ENCODE measurements around the gene CTNNB1. TPM values are rescaled to one million over a fixed set of nuclear protein-coding genes. Genes with fewer than 3 reads are reported as not detected.

Gene CTNNB1
- total and polyA plus RNA-seq, 2 of the 8 experiments (the other 6 are each of a cell fraction or from before 2014, with no cell fraction given) = 356 to 579 TPM

- Histone ChIP-seq H2AFZ (ENCODE audit: low read length) (no peak overlapping the region), H3K4me1 (replicated peaks in 1 of 4; ENCODE audit: control insufficient read depth in 3 of 4, insufficient read depth in 4 of 4, low read length in 3 of 4) (peaks cover 0 to 3% (median 0%) of the 10 kb centered on the region in 4 experiments; a peak in 2 of 7 replicates), H2BK12ac (ENCODE audit: low read depth, low read length) (no peak overlapping the region), H2BK15ac (ENCODE audit: low read length) (no peak overlapping the region), H2BK20ac (ENCODE audit: low read length) (no peak overlapping the region), H3K9me3 (ENCODE audit: insufficient read depth in 2 of 2, low read depth in 1 of 2, low read length in 1 of 2) (no peaks in the 10 kb centered on the region), H4K8ac (ENCODE audit: extremely low read depth, insufficient read depth, low read length) (no peak overlapping the region), H4K20me1 (replicated peaks in 1 of 2; ENCODE audit: control insufficient read depth in 1 of 2, insufficient read depth in 2 of 2, low read length in 2 of 2) (peaks cover 2 to 5% of the 10 kb centered on the region in 2 experiments), H3K79me1 (ENCODE audit: low read depth, low read length) (no peaks in the 10 kb centered on the region), H3K23me2 (ENCODE audit: low read depth, low read length) (no peaks in the 10 kb centered on the region), H4K5ac (ENCODE audit: insufficient read length, low read depth, low read length) (no peak overlapping the region), H3K4ac (replicated peaks; ENCODE audit: insufficient read length, low read depth, low read length) (no peak overlapping the region), H3K56ac (replicated peaks; ENCODE audit: insufficient read length, low read depth, low read length) (no peak overlapping the region), H2AK5ac (ENCODE audit: low read depth, low read length) (no peak overlapping the region), H3K4me3 (ENCODE audit: extremely low read depth in 1 of 4, insufficient read depth in 2 of 4, low read depth in 3 of 4, low read length in 4 of 4) (no peak overlapping the region), H3K14ac (ENCODE audit: insufficient read length) (no peak overlapping the region), H4K91ac (replicated peaks; ENCODE audit: insufficient read length, low read length) (no peak overlapping the region), H3K79me2 (ENCODE audit: control insufficient read depth in 1 of 2, insufficient read depth in 2 of 2, low read length in 2 of 2) (no peaks in the 10 kb centered on the region), H3K27ac (ENCODE audit: low read depth, low read length) (no peak overlapping the region), H2BK5ac (ENCODE audit: low read depth, low read length) (no peak overlapping the region), H2BK120ac (replicated peaks; ENCODE audit: low read depth, low read length) (no peak overlapping the region), H3K27me3 (replicated peaks in 1 of 4; ENCODE audit: control insufficient read depth in 3 of 4, extremely low read depth in 1 of 4, insufficient read depth in 3 of 4, low read length in 3 of 4) (no peaks in the 10 kb centered on the region), H3K36me3 (ENCODE audit: control insufficient read depth in 2 of 4, insufficient read depth in 4 of 4, low read length in 3 of 4) (peaks cover 8 to 41% (median 14%) of the 10 kb centered on the region in 4 experiments), H3K4me2 (ENCODE audit: insufficient read depth in 1 of 2, low read depth in 2 of 2, low read length in 2 of 2) (no peak overlapping the region), H3K9ac (replicated peaks in 1 of 4; ENCODE audit: extremely low read depth in 1 of 4, low read depth in 3 of 4, low read length in 3 of 4) (no peak overlapping the region), H3K18ac (ENCODE audit: extremely low read depth, low read length) (no peak overlapping the region), H3K23ac (ENCODE audit: insufficient read length) (no peak overlapping the region)
- ChIA-PET CTCF (ENCODE audit: partially characterized antibody) (interaction anchor here (1.0 to 1.9 kb wide), 2 partner anchors 659 to 664 kb away, joined by 3 to 7 read pairs; no protein-coding TSS in a partner anchor), POLR2A (ENCODE audit: partially characterized antibody) (interaction anchor here (1.1 to 2.8 kb wide), 6 partner anchors 15 to 165 kb away, joined by 3 to 9 read pairs (median 6); partner anchors contain the start of gene CTNNB1)
- FAIRE-seq (no peak), DNase-seq (ENCODE audit: low read depth in 1 of 2, low spot score in 2 of 2) (no peak)
- no peak for TF ChIP-seq RNF2 (IDR thresholded peaks at IDR 0.05; ENCODE audit: borderline replicate concordance, low read depth, low read length, missing control alignments, poor library complexity, severe bottlenecking)
- TF ChIP-seq SP4 (IDR thresholded peaks at IDR 0.05; ENCODE audit: low read length) = no peak
- TF ChIP-seq SIN3A (conservative IDR thresholded peaks at IDR 0.05 in 1 of 2, IDR thresholded peaks at IDR 0.05 in 1 of 2; ENCODE audit: low read depth in 1 of 2, low read length in 2 of 2) = no peak
- 70% methylated on average over 2 of the region's 2 CpGs; no CpG with 5 or more reads in 1 of the 2 experiments for WGBS, 2 experiments (ENCODE audit: extremely low coverage in 1 of 2, insufficient coverage in 1 of 2, insufficient read length in 1 of 2, insufficient replicate concordance in 2 of 2, low coverage in 1 of 2, low lambda C conversion rate in 2 of 2, missing lambda C conversion rate in 1 of 2)
Observed at GRCh38 chr3:41243183-41243582, 43.9 kb downstream of the CTNNB1 start.

Measured in H1 (cell line).